HepG2 (cell line): Measurements from ENCODE around the gene ZNF615. TPM values are rescaled to one million over a fixed set of nuclear protein-coding genes. Genes with fewer than 3 reads are reported as not detected.

Experiments
- AHR ChIP-seq: IDR thresholded peaks from 2 replicates; pipeline ENCODE4 v1.6.1; 2018; ENCODE audit warnings: missing genetic modification reagents, missing compliant biosample characterization
- BRCA1 ChIP-seq: sonication (generic); formaldehyde crosslinking; IDR thresholded peaks from 2 replicates; pipeline ENCODE4 v1.4.0; 2020; ENCODE audit warnings: missing genetic modification reagents
- ESRRA ChIP-seq: sonication (generic); formaldehyde crosslinking; IDR thresholded peaks from 2 replicates; pipeline ENCODE4 v1.5.1; 2020; ENCODE audit warnings: mild to moderate bottlenecking, low read depth, missing genetic modification reagents
- JARID2 ChIP-seq: sonication (generic); formaldehyde crosslinking; IDR thresholded peaks from 2 replicates; pipeline ENCODE4 v1.8.1; 2023; ENCODE audit warnings: missing genetic modification reagents, inconsistent platforms; ENCODE audit not compliant: insufficient replicate concordance
- JUN ChIP-seq: sonication (generic); formaldehyde crosslinking; IDR thresholded peaks from 2 replicates; pipeline ENCODE4 v1.4.0; 2020; ENCODE audit warnings: mild to moderate bottlenecking, missing genetic modification reagents
- KDM5B ChIP-seq: sonication (generic); formaldehyde crosslinking; IDR thresholded peaks from 2 replicates; pipeline ENCODE4 v1.4.0; 2020; ENCODE audit warnings: missing genetic modification reagents, mild to moderate bottlenecking, borderline replicate concordance
- NCOA5 ChIP-seq: sonication (generic); formaldehyde crosslinking; IDR thresholded peaks from 2 replicates; pipeline ENCODE4 v1.4.0; 2020; ENCODE audit warnings: missing genetic modification reagents
- NR2F2 ChIP-seq: IDR thresholded peaks from 2 replicates; pipeline ENCODE4 v1.6.1; 2012; ENCODE audit warnings: low read depth, inconsistent platforms, borderline replicate concordance
- POLR2AphosphoS2 ChIP-seq: IDR thresholded peaks from 2 replicates; pipeline ENCODE4 v1.6.1; 2011; ENCODE audit warnings: low read depth, low read length, improper control_type of control experiment
- SETDB1 ChIP-seq: sonication (generic); formaldehyde crosslinking; IDR thresholded peaks from 2 replicates; pipeline ENCODE4 v1.5.1; 2020; ENCODE audit warnings: missing genetic modification reagents, mild to moderate bottlenecking, borderline replicate concordance
- WIZ ChIP-seq: sonication (generic); formaldehyde crosslinking; IDR thresholded peaks from 2 replicates; pipeline ENCODE4 v1.5.1; 2020; ENCODE audit warnings: mild to moderate bottlenecking, missing genetic modification reagents
- ZBTB8A ChIP-seq: sonication (generic); formaldehyde crosslinking; IDR thresholded peaks from 2 replicates; pipeline ENCODE4 v1.4.0; 2020; ENCODE audit warnings: mild to moderate bottlenecking, low read depth, missing genetic modification reagents, borderline replicate concordance
- ZFX ChIP-seq: sonication (generic); formaldehyde crosslinking; IDR thresholded peaks from 2 replicates; pipeline ENCODE4 v1.4.0; 2020; ENCODE audit warnings: mild to moderate bottlenecking, low read depth, missing genetic modification reagents, moderate library complexity
- ZNF143 ChIP-seq: sonication (generic); formaldehyde crosslinking; IDR thresholded peaks from 2 replicates; pipeline ENCODE4 v1.4.0; 2020; ENCODE audit warnings: missing genetic modification reagents
- ZNF160 ChIP-seq: sonication (generic); formaldehyde crosslinking; IDR thresholded peaks from 2 replicates; pipeline ENCODE4 v1.8.0; 2022; ENCODE audit warnings: mild to moderate bottlenecking, inconsistent platforms, missing genetic modification reagents
- ZNF260 ChIP-seq: sonication (generic); formaldehyde crosslinking; IDR thresholded peaks from 2 replicates; pipeline ENCODE4 v1.4.0; 2020; ENCODE audit warnings: missing genetic modification reagents, low read depth, mild to moderate bottlenecking, borderline replicate concordance
- ZNF550 ChIP-seq: sonication (generic); formaldehyde crosslinking; IDR thresholded peaks from 2 replicates; pipeline ENCODE4 v1.4.0; 2020; ENCODE audit warnings: mild to moderate bottlenecking, missing genetic modification reagents, borderline replicate concordance
- polyA plus RNA-seq, 8 experiments: library from polyadenylated mRNA; depleted of rRNA in 3 of 8; stranded (reverse) in 7 of 8; unstranded in 1 of 8; fragments of >200 nt; fragmentation: Illumina TruSeq in 4 of 8; extraction: Trizol in 4 of 8; gene quantifications; 2 replicates each; pipeline versions ENCODE4 v1.2.1 to v1.2.3, GENCODE V29; 2011 to 2016; ENCODE audit warnings: low read depth in 4 of 8, missing spikeins in 1 of 8, mixed read lengths in 1 of 8; ENCODE audit not compliant: insufficient read depth in 1 of 8
- total RNA-seq, 5 experiments: library from RNA; depleted of rRNA; stranded (reverse); fragments of >200 nt; fragmentation: Illumina TruSeq; extraction: Trizol; gene quantifications; 2 replicates each; pipeline ENCODE4 v1.2.3, GENCODE V29; 2016; ENCODE audit warnings: low read depth in 1 of 5
- TF ChIP-seq, protein P1 (sequence below): sonication (generic); formaldehyde crosslinking; conservative IDR thresholded peaks from 2 replicates; pipeline ENCODE4 v1.8.0; 2022; ENCODE audit warnings: low read depth, missing genetic modification reagents
- TF ChIP-seq, protein P2 (sequence below): sonication (generic); formaldehyde crosslinking; IDR thresholded peaks from 2 replicates; pipeline ENCODE4 v1.5.0; 2020; ENCODE audit warnings: missing genetic modification reagents
- TF ChIP-seq, protein P3 (sequence below): sonication (generic); formaldehyde crosslinking; IDR thresholded peaks from 2 replicates; pipeline ENCODE4 v1.4.0; 2020; ENCODE audit warnings: missing genetic modification reagents
- TF ChIP-seq, protein P4 (sequence below): sonication (generic); formaldehyde crosslinking; IDR thresholded peaks from 2 replicates; pipeline ENCODE4 v1.4.0; 2020; ENCODE audit warnings: missing genetic modification reagents

ZNF615 gene
- total and polyA plus RNA-seq, 2 of the 13 experiments (the other 11 are each of a cell fraction or from before 2014, with no cell fraction given) = 5.2 to 7.8 TPM

DNA sequence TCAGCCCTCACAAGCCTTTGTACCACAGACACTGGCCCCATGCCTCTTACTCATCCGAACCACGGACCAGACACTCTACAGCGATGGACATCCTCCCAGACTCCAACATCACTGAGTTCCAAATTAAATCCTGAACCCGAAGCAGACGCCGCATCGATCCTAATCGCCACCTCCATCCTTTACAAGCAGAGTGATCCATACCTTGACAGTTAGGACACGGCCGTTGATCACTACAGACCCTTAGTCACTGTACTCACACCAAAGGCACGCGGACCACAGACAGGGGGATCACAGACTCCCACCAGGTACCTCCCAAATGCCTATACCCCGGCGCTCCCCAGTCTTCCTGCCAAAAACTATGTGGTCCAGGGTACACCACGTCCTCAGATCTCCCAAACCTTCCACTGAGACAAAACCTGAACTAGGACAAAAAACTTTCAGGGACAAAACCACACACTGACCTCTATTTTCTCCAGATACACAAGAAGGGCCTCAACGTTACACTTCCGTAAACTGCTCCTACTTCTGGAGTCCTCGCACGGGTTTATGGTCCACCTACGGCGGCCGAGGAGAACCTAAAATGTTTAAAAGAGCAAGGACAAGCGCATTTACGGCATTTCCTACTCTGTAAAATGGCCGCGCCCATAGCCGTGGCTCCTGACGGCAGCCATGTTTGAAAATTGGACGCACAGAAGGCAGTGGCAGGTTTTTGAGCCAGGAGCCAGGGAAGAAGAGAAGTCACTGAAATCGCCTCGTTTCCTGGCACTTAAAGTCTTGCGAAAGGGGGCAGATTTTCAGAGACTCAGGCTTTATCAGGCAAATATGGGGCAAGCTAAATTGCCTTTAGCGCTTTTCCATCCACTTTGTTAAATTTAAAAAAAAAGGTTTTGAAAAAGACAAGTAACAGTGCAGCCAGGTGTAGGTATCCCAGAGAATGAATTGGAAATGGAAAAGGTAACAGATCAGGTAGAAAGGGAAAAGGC, 21.4 kb downstream of the ZNF615 start, which contains the start of gene ZNF350 (continued):
- TF ChIP-seq, protein P1, sequence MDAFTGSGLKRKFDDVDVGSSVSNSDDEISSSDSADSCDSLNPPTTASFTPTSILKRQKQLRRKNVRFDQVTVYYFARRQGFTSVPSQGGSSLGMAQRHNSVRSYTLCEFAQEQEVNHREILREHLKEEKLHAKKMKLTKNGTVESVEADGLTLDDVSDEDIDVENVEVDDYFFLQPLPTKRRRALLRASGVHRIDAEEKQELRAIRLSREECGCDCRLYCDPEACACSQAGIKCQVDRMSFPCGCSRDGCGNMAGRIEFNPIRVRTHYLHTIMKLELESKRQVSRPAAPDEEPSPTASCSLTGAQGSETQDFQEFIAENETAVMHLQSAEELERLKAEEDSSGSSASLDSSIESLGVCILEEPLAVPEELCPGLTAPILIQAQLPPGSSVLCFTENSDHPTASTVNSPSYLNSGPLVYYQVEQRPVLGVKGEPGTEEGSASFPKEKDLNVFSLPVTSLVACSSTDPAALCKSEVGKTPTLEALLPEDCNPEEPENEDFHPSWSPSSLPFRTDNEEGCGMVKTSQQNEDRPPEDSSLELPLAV = no peak
- TF ChIP-seq BRCA1 (no peak), ESRRA (no peak), ZBTB8A (no peak), KDM5B (no peak), JARID2 (peak; percentile 65), ZNF143 (CRISPR knock-in tag) (peak; percentile 97), ZNF160 (no peak), ZNF260 (CRISPR knock-in tag) (no peak), JUN (no peak), ZNF550 (CRISPR knock-in tag) (no peak), NR2F2 (no peak; the same call in 1 of the 2 replicates), AHR (CRISPR knock-in tag) (0 out of 2 replicates have a peak, but pooled peaks have one; percentile 66), POLR2AphosphoS2 (no peak), NCOA5 (CRISPR knock-in tag) (no peak), SETDB1 (CRISPR knock-in tag) (no peak), ZFX (peak; percentile 82), WIZ (CRISPR knock-in tag) (no peak)
- TF ChIP-seq, protein P2, sequence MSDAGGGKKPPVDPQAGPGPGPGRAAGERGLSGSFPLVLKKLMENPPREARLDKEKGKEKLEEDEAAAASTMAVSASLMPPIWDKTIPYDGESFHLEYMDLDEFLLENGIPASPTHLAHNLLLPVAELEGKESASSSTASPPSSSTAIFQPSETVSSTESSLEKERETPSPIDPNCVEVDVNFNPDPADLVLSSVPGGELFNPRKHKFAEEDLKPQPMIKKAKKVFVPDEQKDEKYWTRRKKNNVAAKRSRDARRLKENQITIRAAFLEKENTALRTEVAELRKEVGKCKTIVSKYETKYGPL (CRISPR knock-in tag) = no peak
- TF ChIP-seq, protein P3, sequence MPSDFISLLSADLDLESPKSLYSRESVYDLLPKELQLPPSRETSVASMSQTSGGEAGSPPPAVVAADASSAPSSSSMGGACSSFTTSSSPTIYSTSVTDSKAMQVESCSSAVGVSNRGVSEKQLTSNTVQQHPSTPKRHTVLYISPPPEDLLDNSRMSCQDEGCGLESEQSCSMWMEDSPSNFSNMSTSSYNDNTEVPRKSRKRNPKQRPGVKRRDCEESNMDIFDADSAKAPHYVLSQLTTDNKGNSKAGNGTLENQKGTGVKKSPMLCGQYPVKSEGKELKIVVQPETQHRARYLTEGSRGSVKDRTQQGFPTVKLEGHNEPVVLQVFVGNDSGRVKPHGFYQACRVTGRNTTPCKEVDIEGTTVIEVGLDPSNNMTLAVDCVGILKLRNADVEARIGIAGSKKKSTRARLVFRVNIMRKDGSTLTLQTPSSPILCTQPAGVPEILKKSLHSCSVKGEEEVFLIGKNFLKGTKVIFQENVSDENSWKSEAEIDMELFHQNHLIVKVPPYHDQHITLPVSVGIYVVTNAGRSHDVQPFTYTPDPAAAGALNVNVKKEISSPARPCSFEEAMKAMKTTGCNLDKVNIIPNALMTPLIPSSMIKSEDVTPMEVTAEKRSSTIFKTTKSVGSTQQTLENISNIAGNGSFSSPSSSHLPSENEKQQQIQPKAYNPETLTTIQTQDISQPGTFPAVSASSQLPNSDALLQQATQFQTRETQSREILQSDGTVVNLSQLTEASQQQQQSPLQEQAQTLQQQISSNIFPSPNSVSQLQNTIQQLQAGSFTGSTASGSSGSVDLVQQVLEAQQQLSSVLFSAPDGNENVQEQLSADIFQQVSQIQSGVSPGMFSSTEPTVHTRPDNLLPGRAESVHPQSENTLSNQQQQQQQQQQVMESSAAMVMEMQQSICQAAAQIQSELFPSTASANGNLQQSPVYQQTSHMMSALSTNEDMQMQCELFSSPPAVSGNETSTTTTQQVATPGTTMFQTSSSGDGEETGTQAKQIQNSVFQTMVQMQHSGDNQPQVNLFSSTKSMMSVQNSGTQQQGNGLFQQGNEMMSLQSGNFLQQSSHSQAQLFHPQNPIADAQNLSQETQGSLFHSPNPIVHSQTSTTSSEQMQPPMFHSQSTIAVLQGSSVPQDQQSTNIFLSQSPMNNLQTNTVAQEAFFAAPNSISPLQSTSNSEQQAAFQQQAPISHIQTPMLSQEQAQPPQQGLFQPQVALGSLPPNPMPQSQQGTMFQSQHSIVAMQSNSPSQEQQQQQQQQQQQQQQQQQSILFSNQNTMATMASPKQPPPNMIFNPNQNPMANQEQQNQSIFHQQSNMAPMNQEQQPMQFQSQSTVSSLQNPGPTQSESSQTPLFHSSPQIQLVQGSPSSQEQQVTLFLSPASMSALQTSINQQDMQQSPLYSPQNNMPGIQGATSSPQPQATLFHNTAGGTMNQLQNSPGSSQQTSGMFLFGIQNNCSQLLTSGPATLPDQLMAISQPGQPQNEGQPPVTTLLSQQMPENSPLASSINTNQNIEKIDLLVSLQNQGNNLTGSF (CRISPR knock-in tag) = no peak
- TF ChIP-seq, protein P4, sequence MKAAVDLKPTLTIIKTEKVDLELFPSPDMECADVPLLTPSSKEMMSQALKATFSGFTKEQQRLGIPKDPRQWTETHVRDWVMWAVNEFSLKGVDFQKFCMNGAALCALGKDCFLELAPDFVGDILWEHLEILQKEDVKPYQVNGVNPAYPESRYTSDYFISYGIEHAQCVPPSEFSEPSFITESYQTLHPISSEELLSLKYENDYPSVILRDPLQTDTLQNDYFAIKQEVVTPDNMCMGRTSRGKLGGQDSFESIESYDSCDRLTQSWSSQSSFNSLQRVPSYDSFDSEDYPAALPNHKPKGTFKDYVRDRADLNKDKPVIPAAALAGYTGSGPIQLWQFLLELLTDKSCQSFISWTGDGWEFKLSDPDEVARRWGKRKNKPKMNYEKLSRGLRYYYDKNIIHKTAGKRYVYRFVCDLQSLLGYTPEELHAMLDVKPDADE (CRISPR knock-in tag) = no peak
